T-helper 2 cell treated with Interferon-gamma antibody and Interleukin-4, amounts not matched to agents 5 μg/mL and 100 μg/mL, for 36 hours (primary cell): Measurements from ENCODE around the gene TTLL10.
A peak's percentile ranks its signal among the peaks of the same experiment; 100 is the strongest.

ENCODE experiments used
- DNase-seq: peaks from one replicate; pipeline ENCODE4 v3.0.0; 2021; ENCODE audit warnings: low spot score
- H3K27ac Mint-ChIP-seq: one replicate; pipeline ENCODE4 v1.8.0; 2021; ENCODE audit warnings: mild to moderate bottlenecking, mixed read lengths
- H3K27me3 Mint-ChIP-seq: one replicate; pipeline ENCODE4 v1.8.0; 2021; ENCODE audit warnings: low read depth, mixed read lengths
- H3K36me3 Mint-ChIP-seq: one replicate; pipeline ENCODE4 v1.8.0; 2021; ENCODE audit warnings: low read depth, mixed read lengths
- H3K4me1 Mint-ChIP-seq: one replicate; pipeline ENCODE4 v1.8.0; 2021; ENCODE audit warnings: low read depth, mixed read lengths
- H3K4me3 Mint-ChIP-seq: one replicate; pipeline ENCODE4 v1.8.0; 2022; ENCODE audit warnings: mild to moderate bottlenecking, moderate library complexity, mixed read lengths
- H3K9me3 Mint-ChIP-seq: one replicate; pipeline ENCODE4 v1.8.0; 2021; ENCODE audit warnings: mixed read lengths

The TTLL10 gene

DNA sequence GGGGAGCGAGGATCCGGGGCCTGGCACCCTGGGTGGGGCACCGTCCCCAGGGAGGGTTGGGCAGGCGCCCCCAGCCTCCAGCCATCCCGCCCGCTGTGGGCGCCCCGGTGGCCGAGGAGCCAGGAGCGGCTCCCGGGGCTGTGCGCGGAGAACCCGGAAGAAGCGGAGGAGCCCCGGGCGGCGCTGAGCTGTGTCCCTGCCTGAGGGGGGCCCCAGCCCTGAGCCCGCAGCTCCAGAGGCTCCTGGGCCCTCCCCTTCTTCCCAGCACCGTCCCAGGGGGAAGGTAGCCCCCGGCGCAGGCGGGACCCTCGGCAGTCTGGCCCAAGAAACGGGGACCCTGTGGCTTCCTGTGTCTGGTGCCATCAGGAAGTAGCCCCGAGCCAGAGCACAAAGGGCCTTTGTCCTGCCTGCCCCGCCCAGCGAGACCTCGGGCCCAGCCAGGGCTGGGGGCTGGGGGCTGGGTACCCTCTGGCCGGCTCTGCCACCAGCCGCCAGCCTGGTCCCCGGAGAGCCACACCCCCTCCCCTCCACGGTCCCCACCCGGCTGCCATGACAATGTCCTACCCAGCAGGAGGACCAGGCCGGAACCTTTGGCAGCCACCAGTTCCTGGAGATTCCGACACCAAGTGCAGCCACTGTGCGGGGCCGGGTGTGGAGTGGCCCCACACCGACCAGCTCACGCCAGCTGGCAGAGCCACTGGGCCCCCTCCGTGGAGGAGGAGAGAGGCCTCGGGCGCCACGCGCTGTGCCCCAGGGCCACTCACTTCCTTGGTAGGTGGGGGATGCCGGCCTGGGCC lies 15.6 kb upstream of the TTLL10 start:
- DNase-seq = no peak
- H3K4me3 Mint-ChIP-seq = no peak overlapping the region
- H3K36me3 Mint-ChIP-seq = peaks cover 3% of the 10 kb centered on the region

GRCh38 chr1:1160281-1160930 lies 13.3 kb upstream of the TTLL10 start:
- no peaks in the 10 kb centered on the region for H3K4me1 Mint-ChIP-seq
- DNase-seq = no peak
- H3K27me3 Mint-ChIP-seq = peaks cover 2% of the 10 kb centered on the region
- H3K9me3 Mint-ChIP-seq = no peaks in the 10 kb centered on the region
- no peaks in the 10 kb centered on the region for H3K36me3 Mint-ChIP-seq
- no peak overlapping the region for H3K27ac Mint-ChIP-seq
- no peak overlapping the region for H3K4me3 Mint-ChIP-seq

More for the DNA sequence above, 15.6 kb upstream of the TTLL10 start:
- Mint-ChIP-seq H3K4me1 (no peaks in the 10 kb centered on the region), H3K27me3 (no peaks in the 10 kb centered on the region), H3K27ac (peak overlapping the region; percentile 70), H3K9me3 (peaks cover 12% of the 10 kb centered on the region)

GRCh38 chr1:1161078-1161682 lies 12.5 kb upstream of the TTLL10 start:
- no peaks in the 10 kb centered on the region for H3K4me1 Mint-ChIP-seq
- no peak overlapping the region for H3K27ac Mint-ChIP-seq
- H3K36me3 Mint-ChIP-seq = no peaks in the 10 kb centered on the region
- no peaks in the 10 kb centered on the region for H3K9me3 Mint-ChIP-seq
- no peak for DNase-seq
- H3K27me3 Mint-ChIP-seq = peaks cover 2% of the 10 kb centered on the region
- H3K4me3 Mint-ChIP-seq = no peak overlapping the region

GRCh38 chr1:1161683-1162079 lies 12.0 kb upstream of the TTLL10 start:
- H3K4me1 Mint-ChIP-seq = no peaks in the 10 kb centered on the region
- DNase-seq = no peak
- H3K4me3 Mint-ChIP-seq = no peak overlapping the region
- H3K27ac Mint-ChIP-seq = no peak overlapping the region
- H3K9me3 Mint-ChIP-seq = no peaks in the 10 kb centered on the region
- peaks cover 2% of the 10 kb centered on the region for H3K27me3 Mint-ChIP-seq
- no peaks in the 10 kb centered on the region for H3K36me3 Mint-ChIP-seq

DNA sequence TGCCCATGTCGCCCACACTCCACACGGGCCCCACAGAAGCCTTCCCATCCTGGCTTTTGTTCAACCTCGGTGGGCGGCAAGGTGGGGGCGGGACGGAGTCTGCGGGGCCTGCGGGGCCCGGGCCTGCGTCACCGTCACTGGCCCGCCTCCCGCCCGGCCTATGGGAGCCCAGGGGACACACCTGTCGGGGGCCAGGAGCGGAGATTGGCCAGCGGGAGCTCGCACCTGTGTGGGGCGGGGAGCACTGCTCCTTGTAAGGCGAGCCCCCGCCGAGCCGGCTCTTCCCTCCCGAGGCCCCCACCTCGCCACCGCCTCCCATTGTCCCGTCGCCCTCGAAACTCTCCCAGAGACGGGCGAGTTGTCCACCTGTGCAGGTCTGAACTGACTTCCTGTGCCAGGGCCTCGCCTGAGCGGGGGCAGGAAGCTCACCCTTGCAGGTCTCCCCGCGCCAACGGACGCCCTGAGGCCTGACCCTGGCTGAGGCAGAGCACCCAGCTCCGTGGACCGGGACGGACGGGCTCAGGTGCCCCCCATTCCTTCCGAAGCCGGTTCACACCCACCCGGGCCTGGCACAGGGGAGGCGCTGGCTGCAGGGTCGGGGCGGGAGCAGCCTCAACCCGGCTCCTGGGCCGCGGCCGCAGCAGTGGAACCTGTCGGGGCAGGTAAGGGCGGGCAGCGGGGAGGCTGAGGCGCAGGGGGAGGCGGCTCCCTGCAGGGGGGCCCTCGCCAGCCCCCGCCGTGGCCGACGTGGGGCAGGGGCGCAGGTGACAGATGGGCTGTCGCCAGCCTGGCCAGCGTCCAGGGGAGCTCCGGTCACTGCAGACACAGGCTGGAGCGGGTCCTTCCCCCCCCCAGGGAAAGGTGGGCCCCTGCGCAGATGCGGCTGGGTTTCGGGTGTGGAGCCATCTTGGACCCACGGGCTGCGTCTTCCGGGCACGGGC lies 10.8 kb upstream of the TTLL10 start:
- H3K4me3 Mint-ChIP-seq = no peak overlapping the region
- no peaks in the 10 kb centered on the region for H3K4me1 Mint-ChIP-seq
- peaks cover 2% of the 10 kb centered on the region for H3K27me3 Mint-ChIP-seq
- H3K27ac Mint-ChIP-seq = no peak overlapping the region
- no peaks in the 10 kb centered on the region for H3K36me3 Mint-ChIP-seq
- no peaks in the 10 kb centered on the region for H3K9me3 Mint-ChIP-seq
- DNase-seq = no peak

- H3K27ac Mint-ChIP-seq = no peak overlapping the region
- H3K27me3 Mint-ChIP-seq = peaks cover 2% of the 10 kb centered on the region
- no peak overlapping the region for H3K4me3 Mint-ChIP-seq
- H3K36me3 Mint-ChIP-seq = no peaks in the 10 kb centered on the region
- H3K4me1 Mint-ChIP-seq = no peaks in the 10 kb centered on the region
- H3K9me3 Mint-ChIP-seq = no peaks in the 10 kb centered on the region
- no peak for DNase-seq
Measured at GRCh38 chr1:1163538-1164070, 10.1 kb upstream of the TTLL10 start.

DNA sequence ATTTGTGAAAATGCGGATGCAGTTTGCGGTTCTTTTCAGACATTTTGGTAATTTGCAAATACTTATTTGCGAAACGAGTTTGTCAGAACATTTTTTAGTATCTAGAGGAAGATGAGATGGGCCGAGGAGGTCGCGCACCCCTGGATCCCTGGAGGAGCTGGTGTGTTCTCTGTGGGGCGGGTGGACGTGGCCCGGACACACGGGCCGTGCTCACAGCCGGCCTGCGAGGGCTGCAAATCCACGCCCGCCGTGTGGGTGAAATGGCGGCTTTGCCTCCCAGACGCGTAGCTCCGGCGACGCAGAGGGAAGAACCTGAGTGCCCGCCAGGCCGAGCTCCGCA lies 9.3 kb upstream of the TTLL10 start:
- no peaks in the 10 kb centered on the region for H3K4me1 Mint-ChIP-seq
- H3K27ac Mint-ChIP-seq = no peak overlapping the region
- H3K36me3 Mint-ChIP-seq = no peaks in the 10 kb centered on the region
- H3K4me3 Mint-ChIP-seq = no peak overlapping the region
- no peaks in the 10 kb centered on the region for H3K9me3 Mint-ChIP-seq
- DNase-seq = no peak
- H3K27me3 Mint-ChIP-seq = peaks cover 2% of the 10 kb centered on the region

DNA sequence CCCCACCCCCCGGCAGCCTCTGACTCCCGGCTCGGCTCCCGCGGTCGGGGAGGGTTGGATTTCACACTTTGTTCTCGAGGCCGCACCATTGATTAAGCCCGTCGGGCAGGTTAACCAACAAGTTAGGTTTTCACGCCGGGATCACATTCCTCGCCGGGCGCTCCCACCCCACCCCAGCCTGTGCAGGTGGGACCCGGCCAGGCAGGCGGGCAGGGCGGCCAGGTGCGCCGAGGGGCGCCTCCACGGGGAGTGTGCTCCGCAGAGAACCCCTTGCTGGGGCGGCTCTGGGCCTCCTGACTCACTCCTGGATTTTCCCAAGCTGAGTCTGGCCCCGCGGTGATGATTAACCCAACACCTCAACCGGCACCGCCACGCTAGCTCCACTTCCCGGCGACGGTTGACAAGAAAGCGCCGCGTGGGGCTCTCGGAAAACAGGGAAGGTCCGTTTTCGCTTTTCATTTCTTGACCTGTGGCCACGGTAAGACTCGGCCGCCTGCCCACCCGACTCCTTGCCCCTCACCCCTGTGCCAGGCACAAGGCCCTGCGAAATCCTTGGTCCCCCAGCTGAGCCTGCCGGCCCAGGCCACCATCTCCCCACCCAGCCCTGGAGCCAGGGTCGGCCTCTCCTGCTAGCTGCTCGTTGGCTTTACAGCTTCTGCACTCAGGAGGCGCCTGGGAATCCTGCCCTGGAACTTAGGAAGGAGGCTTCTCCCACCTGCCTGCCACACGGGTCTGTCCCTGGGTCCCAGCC lies 8.8 kb upstream of the TTLL10 start:
- Mint-ChIP-seq H3K36me3 (no peaks in the 10 kb centered on the region), H3K9me3 (no peaks in the 10 kb centered on the region), H3K4me1 (no peaks in the 10 kb centered on the region), H3K4me3 (no peak overlapping the region), H3K27me3 (peaks cover 2% of the 10 kb centered on the region), H3K27ac (no peak overlapping the region)
- no peak for DNase-seq

- DNase-seq = no peak
- H3K36me3 Mint-ChIP-seq = no peaks in the 10 kb centered on the region
- H3K9me3 Mint-ChIP-seq = no peaks in the 10 kb centered on the region
- H3K4me3 Mint-ChIP-seq = no peak overlapping the region
- peaks cover 4% of the 10 kb centered on the region for H3K4me1 Mint-ChIP-seq
- no peak overlapping the region for H3K27ac Mint-ChIP-seq
- H3K27me3 Mint-ChIP-seq = peaks cover 4% of the 10 kb centered on the region
Measured at GRCh38 chr1:1165485-1165884, 8.2 kb upstream of the TTLL10 start.

GRCh38 chr1:1165900-1166421 lies 7.7 kb upstream of the TTLL10 start:
- H3K4me3 Mint-ChIP-seq = no peak overlapping the region

DNA sequence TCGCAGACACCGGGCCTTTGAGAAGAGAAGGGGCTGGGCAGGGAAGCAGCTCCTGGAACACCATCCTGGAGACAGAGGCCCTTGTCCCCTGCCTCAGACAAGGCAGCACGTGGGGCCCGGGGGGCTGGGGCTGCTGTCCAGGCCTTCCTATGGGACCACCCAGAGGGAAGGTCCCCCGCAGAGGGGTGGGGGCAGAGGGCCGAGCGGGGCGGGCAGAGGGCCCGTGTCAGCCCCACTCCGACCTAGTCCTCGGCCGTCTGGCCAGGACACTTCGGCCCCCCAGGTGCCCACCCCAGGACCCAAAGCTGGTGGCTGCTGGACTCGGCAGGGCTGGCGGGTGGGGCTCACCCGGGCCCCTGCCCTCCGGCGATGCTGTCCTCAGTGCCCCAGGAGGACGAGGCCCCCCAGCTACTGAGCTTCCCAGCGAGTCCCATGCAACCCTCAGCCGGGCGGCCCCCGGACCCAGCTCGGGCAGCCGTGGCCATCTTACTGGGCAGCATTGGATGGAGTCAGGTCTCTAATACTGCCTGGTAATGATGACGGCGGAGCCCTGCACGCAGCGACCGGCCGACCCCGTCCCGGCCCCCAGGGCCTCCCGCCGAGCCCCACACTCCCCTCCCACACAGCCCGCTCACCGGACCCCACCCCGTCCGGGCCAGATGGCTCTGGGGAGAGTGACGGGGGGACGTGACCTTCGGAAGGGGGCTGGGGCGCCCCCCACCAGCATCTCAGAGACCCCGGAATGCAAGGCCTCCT lies 6.9 kb upstream of the TTLL10 start:
- no peak for DNase-seq
- Mint-ChIP-seq H3K27ac (no peak overlapping the region), H3K4me1 (peaks cover 4% of the 10 kb centered on the region), H3K4me3 (no peak overlapping the region), H3K36me3 (no peaks in the 10 kb centered on the region), H3K27me3 (peaks cover 4% of the 10 kb centered on the region), H3K9me3 (no peaks in the 10 kb centered on the region)

More at GRCh38 chr1:1165900-1166421, 7.7 kb upstream of the TTLL10 start:
- Mint-ChIP-seq H3K9me3 (no peaks in the 10 kb centered on the region), H3K36me3 (no peaks in the 10 kb centered on the region), H3K4me1 (peaks cover 4% of the 10 kb centered on the region), H3K27me3 (peaks cover 4% of the 10 kb centered on the region), H3K27ac (no peak overlapping the region)
- no peak for DNase-seq

GRCh38 chr1:1167398-1167821 lies 6.3 kb upstream of the TTLL10 start:
- no peaks in the 10 kb centered on the region for H3K9me3 Mint-ChIP-seq
- no peak for DNase-seq
- no peak overlapping the region for H3K4me3 Mint-ChIP-seq
- H3K36me3 Mint-ChIP-seq = no peaks in the 10 kb centered on the region
- peaks cover 10% of the 10 kb centered on the region for H3K27me3 Mint-ChIP-seq
- H3K4me1 Mint-ChIP-seq = peaks cover 4% of the 10 kb centered on the region
- H3K27ac Mint-ChIP-seq = no peak overlapping the region
